Upper lobe of left lung (tissue), 4 donors: Measurements from ENCODE around the gene PRR20E.
"Not testable (repeated sequence)": the region's sequence is repeated elsewhere in the genome, so short reads cannot be mapped to it uniquely, and the experiment has no call there.

Experiments used
- EP300 ChIP-seq, 4 donors: sonication (generic); formaldehyde crosslinking; IDR thresholded peaks; one replicate each; pipeline ENCODE4 v1.5.1; 2017; ENCODE audit warnings: antibody characterized with exemption in 4 of 4, control low read depth in 2 of 4
- POLR2A ChIP-seq, 4 donors: fragments of 450-650 bp; IDR thresholded peaks; one replicate each; pipeline ENCODE4 v1.5.1; 2016 to 2017; ENCODE audit warnings: antibody characterized with exemption in 4 of 4, mild to moderate bottlenecking in 2 of 4
- POLR2AphosphoS5 ChIP-seq, 2 donors: sonication (generic); formaldehyde crosslinking; IDR thresholded peaks; one replicate each; pipeline ENCODE4 v1.5.1; 2017; ENCODE audit warnings: antibody characterized with exemption in 2 of 2
- TF ChIP-seq, protein P1 (sequence below), 6 experiments: fragments of 450-650 bp in 4 of 6; fragments of 200-600 bp in 2 of 6; sonication (generic) in 2 of 6; IDR thresholded peaks; one replicate each; pipeline ENCODE4 v1.5.1; 2016 to 2019; ENCODE audit warnings: antibody characterized with exemption in 6 of 6

DNA sequence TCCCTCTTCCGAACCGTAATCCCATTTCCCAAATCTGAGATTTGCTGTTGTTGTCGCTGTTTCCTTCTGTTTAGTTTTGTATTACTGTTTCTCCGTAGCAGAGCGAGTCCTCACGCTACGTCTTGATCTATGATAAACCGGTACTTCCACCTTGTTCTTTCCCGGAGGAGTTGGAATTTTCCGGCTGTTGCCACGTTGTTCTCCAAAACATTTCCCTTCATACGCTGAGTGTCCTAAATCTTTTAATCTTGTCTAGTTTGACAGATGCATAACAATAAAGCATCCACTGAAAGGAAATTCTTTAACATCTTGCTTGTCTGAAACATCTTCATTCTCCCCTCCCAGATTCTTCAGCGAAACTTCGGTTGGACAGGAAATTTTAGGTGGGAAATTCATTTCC, 18.9 kb upstream of the PRR20E start:
- not testable (repeated sequence) for TF ChIP-seq POLR2A, EP300, POLR2AphosphoS5 (IDR thresholded peaks at IDR 0.05)
- TF ChIP-seq, protein P1, sequence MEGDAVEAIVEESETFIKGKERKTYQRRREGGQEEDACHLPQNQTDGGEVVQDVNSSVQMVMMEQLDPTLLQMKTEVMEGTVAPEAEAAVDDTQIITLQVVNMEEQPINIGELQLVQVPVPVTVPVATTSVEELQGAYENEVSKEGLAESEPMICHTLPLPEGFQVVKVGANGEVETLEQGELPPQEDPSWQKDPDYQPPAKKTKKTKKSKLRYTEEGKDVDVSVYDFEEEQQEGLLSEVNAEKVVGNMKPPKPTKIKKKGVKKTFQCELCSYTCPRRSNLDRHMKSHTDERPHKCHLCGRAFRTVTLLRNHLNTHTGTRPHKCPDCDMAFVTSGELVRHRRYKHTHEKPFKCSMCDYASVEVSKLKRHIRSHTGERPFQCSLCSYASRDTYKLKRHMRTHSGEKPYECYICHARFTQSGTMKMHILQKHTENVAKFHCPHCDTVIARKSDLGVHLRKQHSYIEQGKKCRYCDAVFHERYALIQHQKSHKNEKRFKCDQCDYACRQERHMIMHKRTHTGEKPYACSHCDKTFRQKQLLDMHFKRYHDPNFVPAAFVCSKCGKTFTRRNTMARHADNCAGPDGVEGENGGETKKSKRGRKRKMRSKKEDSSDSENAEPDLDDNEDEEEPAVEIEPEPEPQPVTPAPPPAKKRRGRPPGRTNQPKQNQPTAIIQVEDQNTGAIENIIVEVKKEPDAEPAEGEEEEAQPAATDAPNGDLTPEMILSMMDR (IDR thresholded peaks at IDR 0.05): not testable (repeated sequence)
